Measurements from ENCODE around the gene SCN4A. TPM values are rescaled to one million over a fixed set of nuclear protein-coding genes. Genes with fewer than 3 reads are reported as not detected.

The SCN4A gene
- total RNA-seq, 1 donor from 2014 or later, result not detected

Other genes starting within 250 kb of the SCN4A start
- 10.6 and 25.9 TPM in 2 replicates for gene STRADA, start 231.1 kb downstream of the SCN4A start, total RNA-seq
- gene CCDC47, start 199.3 kb downstream of the SCN4A start, total RNA-seq, result 77.1 and 178 TPM in 2 replicates
- gene DDX42, start 198.7 kb downstream of the SCN4A start, total RNA-seq, result 45.0 and 135 TPM in 2 replicates
- gene PSMC5, start 145.5 kb downstream of the SCN4A start, total RNA-seq, result 37.0 and 132 TPM in 2 replicates
- 76.1 and 100 TPM in 2 replicates for gene FTSJ3, start 145.3 kb downstream of the SCN4A start, total RNA-seq
- 65.2 and 96.2 TPM in 2 replicates for gene SMARCD2, start 130.2 kb downstream of the SCN4A start, total RNA-seq
- gene CSH2, start 99.2 kb downstream of the SCN4A start, total RNA-seq, result not detected in 2 replicates
- gene GH2, start 91.0 kb downstream of the SCN4A start, total RNA-seq, result not detected in 2 replicates
- not detected in 2 replicates for gene CSH1, start 76.3 kb downstream of the SCN4A start, total RNA-seq
- not detected in 2 replicates for gene CSHL1, start 61.7 kb downstream of the SCN4A start, total RNA-seq
- gene GH1, start 54.1 kb downstream of the SCN4A start, total RNA-seq, result not detected in 2 replicates
- gene CD79B, start 40.6 kb downstream of the SCN4A start, total RNA-seq, result not detected in 2 replicates
- 0.17 and 1.6 TPM in 2 replicates for gene PRR29, start 25.4 kb upstream of the SCN4A start, total RNA-seq
- 6.4 and 11.6 TPM in 2 replicates for gene ICAM2, start 47.7 kb upstream of the SCN4A start, total RNA-seq
- 4.5 and 10.6 TPM in 2 replicates for gene ERN1, start 157.2 kb upstream of the SCN4A start, total RNA-seq

Data from renal cortical epithelial cell (primary cell).